Type B pancreatic cell (in vitro differentiated cells): Measurements from ENCODE around the gene ALCAM. TPM values are rescaled to one million over a fixed set of nuclear protein-coding genes. Genes with fewer than 3 reads are reported as not detected.

Experiments used
- DNase-seq: peaks from one replicate; pipeline ENCODE4 v3.0.0; 2021; ENCODE audit warnings: mixed read lengths; ENCODE audit not compliant: unreplicated experiment; ENCODE audit errors: extremely low spot score
- H3K27ac Mint-ChIP-seq: 2 replicates; pipeline ENCODE4 v1.8.0; 2021; ENCODE audit warnings: mild to moderate bottlenecking, mixed read lengths
- H3K27me3 Mint-ChIP-seq: 2 replicates; pipeline ENCODE4 v1.8.0; 2021; ENCODE audit warnings: mixed read lengths
- H3K36me3 Mint-ChIP-seq: 2 replicates; pipeline ENCODE4 v1.8.0; 2021; ENCODE audit warnings: mixed read lengths
- H3K4me1 Mint-ChIP-seq: one replicate; pipeline ENCODE4 v1.8.0; 2021; ENCODE audit warnings: mixed read lengths; ENCODE audit not compliant: unreplicated experiment
- H3K4me3 Mint-ChIP-seq: 2 replicates; pipeline ENCODE4 v1.8.0; 2021; ENCODE audit warnings: mild to moderate bottlenecking, mixed read lengths
- H3K9me3 Mint-ChIP-seq: 2 replicates; pipeline ENCODE4 v1.8.0; 2021; ENCODE audit warnings: mixed read lengths
- CTCF ChIP-seq: fragments of 200-600 bp; sonication (generic); conservative IDR thresholded peaks from 2 replicates; pipeline ENCODE4 v1.5.0; 2021; ENCODE audit warnings: antibody characterized with exemption, mild to moderate bottlenecking
- long read RNA-seq: library from polyadenylated mRNA; unstranded; transcript quantifications from one replicate; pipeline ENCODE4 v2.0.0, GENCODE V29; 2020
- total RNA-seq: library from RNA; stranded (reverse); gene quantifications from 2 replicates; pipeline ENCODE4 v1.2.1, GENCODE V29; 2021; ENCODE audit warnings: low replicate concordance

The ALCAM gene
- total RNA-seq: 84.6 and 101 TPM in 2 replicates
- long read RNA-seq, full-length matches to known transcripts: 29 of 181 reads
- long read RNA-seq, partial matches to known transcripts: 126 of 181 reads
- long read RNA-seq, other reads (novel, unspliced or antisense): 26 of 181 reads

- peak within 1 kb of the TSS; percentile 100 for H3K27ac Mint-ChIP-seq
- peaks cover 11% of the 10 kb centered on the region for H3K27me3 Mint-ChIP-seq
- TF ChIP-seq CTCF: peak; percentile 60
- H3K4me1 Mint-ChIP-seq: peaks cover 21% of the 10 kb centered on the region
- peak; percentile 96 for DNase-seq
- H3K36me3 Mint-ChIP-seq: peaks cover 5% of the 10 kb centered on the region
- peak within 1 kb of the TSS; percentile 98 for H3K4me3 Mint-ChIP-seq
- peaks cover 7% of the 10 kb centered on the region for H3K9me3 Mint-ChIP-seq
These were observed at the start of gene ALCAM for GRCh38 chr3:105366326-105367062. Gene ALCAM (plus strand): TSS chr3:105366909.

- H3K9me3 Mint-ChIP-seq: no peaks in the 10 kb centered on the region
- no peak overlapping the region for H3K27ac Mint-ChIP-seq
- no peaks in the 10 kb centered on the region for H3K27me3 Mint-ChIP-seq
- TF ChIP-seq CTCF: no peak
- H3K36me3 Mint-ChIP-seq: no peaks in the 10 kb centered on the region
- no peak for DNase-seq
- H3K4me1 Mint-ChIP-seq: no peaks in the 10 kb centered on the region
- H3K4me3 Mint-ChIP-seq: no peak overlapping the region
These were observed 48.9 kb upstream of the ALCAM start for GRCh38 chr3:105317841-105318240.

- no peak overlapping the region for H3K27ac Mint-ChIP-seq
- no peaks in the 10 kb centered on the region for H3K27me3 Mint-ChIP-seq
- DNase-seq: no peak
- H3K9me3 Mint-ChIP-seq: no peaks in the 10 kb centered on the region
- H3K4me1 Mint-ChIP-seq: no peaks in the 10 kb centered on the region
- no peaks in the 10 kb centered on the region for H3K36me3 Mint-ChIP-seq
- H3K4me3 Mint-ChIP-seq: no peak overlapping the region
- no peak for TF ChIP-seq CTCF
These were observed 44.0 kb upstream of the ALCAM start for GRCh38 chr3:105322570-105323273.

GRCh38 chr3:105323274-105323599 lies 43.5 kb upstream of the ALCAM start:
- no peaks in the 10 kb centered on the region for H3K9me3 Mint-ChIP-seq

GRCh38 chr3:105324951-105325350 lies 41.8 kb upstream of the ALCAM start:
- DNase-seq: no peak
- no peaks in the 10 kb centered on the region for H3K9me3 Mint-ChIP-seq
- no peak for TF ChIP-seq CTCF
- H3K4me1 Mint-ChIP-seq: no peaks in the 10 kb centered on the region
- no peak overlapping the region for H3K27ac Mint-ChIP-seq
- no peak overlapping the region for H3K4me3 Mint-ChIP-seq
- H3K27me3 Mint-ChIP-seq: no peaks in the 10 kb centered on the region
- no peaks in the 10 kb centered on the region for H3K36me3 Mint-ChIP-seq

More at GRCh38 chr3:105323274-105323599, 43.5 kb upstream of the ALCAM start:
- TF ChIP-seq CTCF: no peak
- H3K27ac Mint-ChIP-seq: no peak overlapping the region
- no peaks in the 10 kb centered on the region for H3K4me1 Mint-ChIP-seq
- no peak overlapping the region for H3K4me3 Mint-ChIP-seq
- H3K36me3 Mint-ChIP-seq: no peaks in the 10 kb centered on the region
- no peaks in the 10 kb centered on the region for H3K27me3 Mint-ChIP-seq
- no peak for DNase-seq
